Adrenal gland (tissue), 5 donors: ENCODE data around the gene ESYT2.
"Not testable (repeated sequence)": the region's sequence is repeated elsewhere in the genome, so short reads cannot be mapped to it uniquely, and the experiment has no call there.

ENCODE experiments used
- POLR2A ChIP-seq, 2 donors: fragments of 450-650 bp; IDR thresholded peaks; one replicate each; pipeline ENCODE4 v1.6.1; 2017; ENCODE audit warnings: antibody characterized with exemption in 2 of 2, mild to moderate bottlenecking in 2 of 2, moderate library complexity in 1 of 2
- TF ChIP-seq, protein P1 (sequence below), 6 experiments: fragments of 450-650 bp in 4 of 6; fragments of 200-600 bp in 2 of 6; sonication (generic) in 1 of 6; IDR thresholded peaks; 1 replicate in 5 of 6; 2 replicates in 1 of 6; pipeline versions ENCODE4 v1.5.1 to v1.8.0; 2016 to 2021; ENCODE audit warnings: antibody characterized with exemption in 6 of 6, mild to moderate bottlenecking in 2 of 6, moderate library complexity in 1 of 6
- donor health status: DM: no; HTN: no; CAD: no.

DNA sequence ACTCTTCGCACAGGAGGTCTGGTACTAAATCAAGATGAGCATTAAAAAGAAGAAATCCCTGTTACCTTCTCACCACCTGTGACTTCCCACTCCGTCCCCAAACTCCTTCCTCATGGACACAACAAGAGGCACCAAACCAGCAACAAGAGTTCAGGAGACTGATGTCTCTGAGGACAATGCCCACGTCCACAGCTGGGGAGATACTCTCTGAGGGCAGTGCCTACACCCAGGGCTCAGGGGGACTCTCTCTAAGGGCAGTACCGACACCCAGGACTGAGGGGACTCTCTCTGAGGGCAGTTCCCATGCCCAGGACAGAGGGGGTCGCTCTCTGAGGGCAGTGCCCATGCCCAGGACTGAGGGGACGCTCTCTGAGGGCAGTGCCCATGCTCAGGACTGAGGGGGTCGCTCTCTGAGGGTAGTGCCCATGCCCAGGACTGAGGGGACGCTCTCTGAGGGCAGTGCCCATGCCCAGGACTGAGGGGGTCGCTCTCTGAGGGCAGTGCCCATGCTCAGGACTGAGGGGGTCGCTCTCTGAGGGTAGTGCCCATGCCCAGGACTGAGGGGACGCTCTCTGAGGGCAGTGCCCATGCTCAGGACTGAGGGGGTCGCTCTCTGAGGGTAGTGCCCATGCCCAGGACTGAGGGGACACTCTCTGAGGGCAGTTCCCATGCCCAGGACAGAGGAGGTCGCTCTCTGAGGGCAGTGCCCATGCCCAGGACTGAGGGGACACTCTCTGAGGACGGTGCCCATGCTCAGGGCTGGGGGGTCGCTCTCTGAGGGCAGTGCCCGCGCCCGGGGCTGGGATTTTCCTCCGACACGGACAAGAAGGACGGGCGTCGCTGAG, 125.4 kb downstream of the ESYT2 start:
- not testable (repeated sequence) for TF ChIP-seq POLR2A (IDR thresholded peaks at IDR 0.05)
- TF ChIP-seq, protein P1, sequence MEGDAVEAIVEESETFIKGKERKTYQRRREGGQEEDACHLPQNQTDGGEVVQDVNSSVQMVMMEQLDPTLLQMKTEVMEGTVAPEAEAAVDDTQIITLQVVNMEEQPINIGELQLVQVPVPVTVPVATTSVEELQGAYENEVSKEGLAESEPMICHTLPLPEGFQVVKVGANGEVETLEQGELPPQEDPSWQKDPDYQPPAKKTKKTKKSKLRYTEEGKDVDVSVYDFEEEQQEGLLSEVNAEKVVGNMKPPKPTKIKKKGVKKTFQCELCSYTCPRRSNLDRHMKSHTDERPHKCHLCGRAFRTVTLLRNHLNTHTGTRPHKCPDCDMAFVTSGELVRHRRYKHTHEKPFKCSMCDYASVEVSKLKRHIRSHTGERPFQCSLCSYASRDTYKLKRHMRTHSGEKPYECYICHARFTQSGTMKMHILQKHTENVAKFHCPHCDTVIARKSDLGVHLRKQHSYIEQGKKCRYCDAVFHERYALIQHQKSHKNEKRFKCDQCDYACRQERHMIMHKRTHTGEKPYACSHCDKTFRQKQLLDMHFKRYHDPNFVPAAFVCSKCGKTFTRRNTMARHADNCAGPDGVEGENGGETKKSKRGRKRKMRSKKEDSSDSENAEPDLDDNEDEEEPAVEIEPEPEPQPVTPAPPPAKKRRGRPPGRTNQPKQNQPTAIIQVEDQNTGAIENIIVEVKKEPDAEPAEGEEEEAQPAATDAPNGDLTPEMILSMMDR (IDR thresholded peaks at IDR 0.05): not testable (repeated sequence)
